ENCODE measurements around the gene GYS1.

DNA sequence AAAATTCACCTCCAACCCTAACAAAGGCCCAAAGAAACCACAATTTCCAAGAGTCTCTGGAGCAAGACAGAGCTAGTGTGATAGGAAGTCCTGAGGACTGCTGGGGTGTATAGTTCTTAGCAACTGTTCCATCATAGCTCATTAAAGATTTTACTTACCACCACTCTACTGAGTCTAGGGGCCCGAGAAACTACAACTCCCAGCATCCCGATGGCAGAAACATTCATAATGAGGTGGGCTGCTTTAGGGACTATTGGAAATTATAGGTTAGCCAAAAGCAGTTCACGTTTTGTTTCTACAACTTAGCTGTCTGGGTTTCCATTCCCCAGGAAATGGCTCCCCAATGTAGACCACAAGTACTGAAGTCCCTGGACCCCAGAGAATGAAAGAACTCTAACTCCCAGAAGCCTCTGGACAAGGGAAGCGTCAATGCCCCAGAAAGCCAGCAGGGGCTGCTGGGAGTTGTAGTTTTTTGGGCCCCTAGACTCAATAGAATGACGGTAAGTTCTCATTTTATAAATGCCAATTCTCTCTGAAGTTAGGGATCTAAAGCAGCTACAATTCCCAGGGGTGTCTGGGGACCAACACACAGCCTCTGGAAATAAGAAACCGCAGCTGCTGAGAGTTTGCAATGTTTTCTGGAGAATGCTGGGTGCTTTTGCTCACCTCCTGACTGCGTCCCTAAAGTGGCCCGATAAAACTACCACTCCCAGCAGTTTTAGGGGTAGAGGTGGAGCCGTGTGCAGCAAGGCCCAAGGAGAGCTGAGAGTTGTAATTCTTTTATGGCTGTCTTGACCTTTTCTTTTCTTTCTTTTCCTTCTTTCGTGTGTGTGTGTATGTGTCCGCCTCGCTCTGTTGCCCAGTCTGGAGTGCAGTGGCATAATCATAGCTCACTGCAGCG is 16.9 kb downstream of the GYS1 start:
- TF ChIP-seq CTCF (IDR thresholded peaks at IDR 0.05; ENCODE audit: poor library complexity, severe bottlenecking) (no peak), POLR2AphosphoS5 (IDR thresholded peaks at IDR 0.05) (no peak), EZH2 (IDR thresholded peaks at IDR 0.05; ENCODE audit: borderline replicate concordance, insufficient read depth, low read length, poor library complexity, severe bottlenecking) (no peak), TAF1 (IDR thresholded peaks at IDR 0.05; ENCODE audit: low read depth) (no peak), SMC3 (conservative IDR thresholded peaks at IDR 0.05; ENCODE audit: poor library complexity) (no peak)
